Ascending aorta (tissue), 2 donors: ENCODE results near the gene ACSF3. TPM values are rescaled to one million over a fixed set of nuclear protein-coding genes. Genes with fewer than 3 reads are reported as not detected.

Experiments used
- DNase-seq, 2 donors: peaks; one replicate each; pipeline ENCODE4 v3.0.0-alpha.2; 2019; ENCODE audit warnings: low spot score in 2 of 2
- H3K27ac ChIP-seq, 2 donors: fragments of 200-600 bp; sonication (generic); one replicate each; pipeline ENCODE4 v1.5.1; 2016 to 2017; ENCODE audit warnings: mild to moderate bottlenecking in 1 of 2
- H3K27me3 ChIP-seq: fragments of 200-600 bp; sonication (generic); one replicate; pipeline ENCODE4 v1.5.1; 2017
- H3K36me3 ChIP-seq, 2 donors: fragments of 200-600 bp; sonication (generic); one replicate each; pipeline ENCODE4 v1.5.1; 2016
- H3K4me1 ChIP-seq, 2 donors: fragments of 200-600 bp; sonication (generic); one replicate each; pipeline ENCODE4 v1.5.1; 2016 to 2017; ENCODE audit warnings: mild to moderate bottlenecking in 1 of 2
- H3K4me3 ChIP-seq, 2 donors: fragments of 200-600 bp; sonication (generic); one replicate each; pipeline ENCODE4 v1.5.1; 2016 to 2017; ENCODE audit warnings: mild to moderate bottlenecking in 1 of 2
- H3K9me3 ChIP-seq, 2 donors: fragments of 200-600 bp; sonication (generic); one replicate each; pipeline ENCODE4 v1.5.1; 2016
- intact Hi-C: fragments of 100-400 bp; cut with DNase I; formaldehyde crosslinking; loops from one replicate; pipeline ENCODE4 v1.15.1; 2023
- total RNA-seq: library from RNA; depleted of rRNA; stranded (reverse); fragments of >200 nt; gene quantifications from one replicate; pipeline ENCODE4 v1.1.0, GENCODE V29; 2016
- TF ChIP-seq, protein P1 (sequence below), 3 experiments: fragments of 200-600 bp in 2 of 3; fragments of 450-650 bp in 1 of 3; sonication (generic) in 2 of 3; IDR thresholded peaks; one replicate each; pipeline ENCODE4 v1.5.1; 2016 to 2019; ENCODE audit warnings: antibody characterized with exemption in 3 of 3, mild to moderate bottlenecking in 1 of 3, moderate library complexity in 1 of 3

Gene ACSF3
- total RNA-seq, 1 donor from 2014 or later, result 5.2 TPM

DNA sequence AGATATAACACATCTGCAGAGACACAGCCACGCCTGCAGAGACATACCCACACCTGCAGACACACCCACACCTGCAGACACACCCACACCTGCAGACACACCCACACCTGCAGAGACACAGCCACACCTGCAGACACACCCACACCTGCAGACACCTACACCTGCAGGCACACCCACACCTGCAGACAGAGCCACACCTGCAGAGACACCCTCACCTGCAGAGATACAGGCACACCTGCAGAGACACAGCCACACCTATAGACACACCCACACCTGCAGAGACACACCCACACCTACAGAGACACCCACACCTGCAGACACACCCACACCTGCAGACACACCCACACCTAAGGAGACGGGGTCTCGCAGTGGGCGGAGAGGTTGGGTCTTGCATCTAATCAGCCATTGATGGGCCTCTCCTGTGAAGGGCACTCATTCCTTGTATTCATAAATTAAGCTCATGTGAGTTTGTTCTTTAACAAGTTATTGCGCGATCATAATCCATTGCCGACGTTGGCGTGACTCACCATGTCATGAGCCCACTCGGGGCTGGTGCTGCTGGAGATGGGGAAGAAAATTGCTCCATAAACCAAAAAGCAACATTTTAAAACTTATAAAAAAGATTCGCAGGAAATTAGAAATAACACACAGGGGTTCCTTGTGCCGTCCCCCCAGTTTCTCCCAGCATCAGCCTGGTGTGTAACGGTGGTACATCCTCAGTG is 49.0 kb downstream of the ACSF3 start:
- Histone ChIP-seq H3K4me1 (no peaks in the 10 kb centered on the region), H3K36me3 (peaks cover 42 to 68% of the 10 kb centered on the region in 2 donors), H3K9me3 (no peaks in the 10 kb centered on the region), H3K27ac (no peak overlapping the region), H3K4me3 (no peak overlapping the region), H3K27me3 (no peaks in the 10 kb centered on the region)
- no peak for DNase-seq
- intact Hi-C loops, result loop anchor here (10.0 kb wide), 1 partner anchor 62 kb away; the partner anchor contains the start of gene SLC22A31
- TF ChIP-seq, protein P1, sequence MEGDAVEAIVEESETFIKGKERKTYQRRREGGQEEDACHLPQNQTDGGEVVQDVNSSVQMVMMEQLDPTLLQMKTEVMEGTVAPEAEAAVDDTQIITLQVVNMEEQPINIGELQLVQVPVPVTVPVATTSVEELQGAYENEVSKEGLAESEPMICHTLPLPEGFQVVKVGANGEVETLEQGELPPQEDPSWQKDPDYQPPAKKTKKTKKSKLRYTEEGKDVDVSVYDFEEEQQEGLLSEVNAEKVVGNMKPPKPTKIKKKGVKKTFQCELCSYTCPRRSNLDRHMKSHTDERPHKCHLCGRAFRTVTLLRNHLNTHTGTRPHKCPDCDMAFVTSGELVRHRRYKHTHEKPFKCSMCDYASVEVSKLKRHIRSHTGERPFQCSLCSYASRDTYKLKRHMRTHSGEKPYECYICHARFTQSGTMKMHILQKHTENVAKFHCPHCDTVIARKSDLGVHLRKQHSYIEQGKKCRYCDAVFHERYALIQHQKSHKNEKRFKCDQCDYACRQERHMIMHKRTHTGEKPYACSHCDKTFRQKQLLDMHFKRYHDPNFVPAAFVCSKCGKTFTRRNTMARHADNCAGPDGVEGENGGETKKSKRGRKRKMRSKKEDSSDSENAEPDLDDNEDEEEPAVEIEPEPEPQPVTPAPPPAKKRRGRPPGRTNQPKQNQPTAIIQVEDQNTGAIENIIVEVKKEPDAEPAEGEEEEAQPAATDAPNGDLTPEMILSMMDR (IDR thresholded peaks at IDR 0.05), result no peak

DNA sequence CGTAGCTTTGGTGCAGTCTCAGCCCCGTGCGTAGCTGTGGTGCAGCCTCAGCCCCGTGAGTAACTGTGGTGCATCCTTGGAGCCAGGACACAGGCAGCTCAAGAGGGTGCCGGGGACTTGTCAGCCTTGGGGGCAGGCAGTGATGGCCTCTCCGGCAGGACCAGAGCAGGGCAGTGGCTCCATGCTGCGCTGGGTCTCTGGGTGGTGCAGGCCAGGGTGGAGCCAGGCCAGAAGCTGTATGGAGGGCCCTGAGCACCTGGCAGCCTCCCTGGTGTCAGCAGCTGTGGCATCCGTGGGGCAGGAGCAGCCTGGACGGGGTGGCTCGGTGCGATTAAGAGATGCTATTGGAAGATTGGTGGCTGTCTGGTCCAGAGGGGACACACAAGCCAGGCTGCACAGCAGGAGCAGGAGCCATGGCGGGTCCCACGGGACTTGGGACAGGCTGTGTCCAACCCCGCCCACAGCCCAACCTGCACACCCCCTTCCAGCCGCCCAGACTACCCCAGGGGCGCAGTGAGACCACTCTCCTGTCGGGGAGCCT is 49.6 kb downstream of the ACSF3 start:
- Histone ChIP-seq H3K27ac (no peak overlapping the region), H3K27me3 (no peaks in the 10 kb centered on the region), H3K4me3 (no peak overlapping the region), H3K36me3 (peaks cover 43 to 69% of the 10 kb centered on the region in 2 donors), H3K4me1 (no peaks in the 10 kb centered on the region), H3K9me3 (no peaks in the 10 kb centered on the region)
- intact Hi-C loops, result loop anchor here (10.0 kb wide), 1 partner anchor 62 kb away; the partner anchor contains the start of gene SLC22A31
- DNase-seq, result no peak
- TF ChIP-seq, protein P1 (IDR thresholded peaks at IDR 0.05), result no peak

DNA sequence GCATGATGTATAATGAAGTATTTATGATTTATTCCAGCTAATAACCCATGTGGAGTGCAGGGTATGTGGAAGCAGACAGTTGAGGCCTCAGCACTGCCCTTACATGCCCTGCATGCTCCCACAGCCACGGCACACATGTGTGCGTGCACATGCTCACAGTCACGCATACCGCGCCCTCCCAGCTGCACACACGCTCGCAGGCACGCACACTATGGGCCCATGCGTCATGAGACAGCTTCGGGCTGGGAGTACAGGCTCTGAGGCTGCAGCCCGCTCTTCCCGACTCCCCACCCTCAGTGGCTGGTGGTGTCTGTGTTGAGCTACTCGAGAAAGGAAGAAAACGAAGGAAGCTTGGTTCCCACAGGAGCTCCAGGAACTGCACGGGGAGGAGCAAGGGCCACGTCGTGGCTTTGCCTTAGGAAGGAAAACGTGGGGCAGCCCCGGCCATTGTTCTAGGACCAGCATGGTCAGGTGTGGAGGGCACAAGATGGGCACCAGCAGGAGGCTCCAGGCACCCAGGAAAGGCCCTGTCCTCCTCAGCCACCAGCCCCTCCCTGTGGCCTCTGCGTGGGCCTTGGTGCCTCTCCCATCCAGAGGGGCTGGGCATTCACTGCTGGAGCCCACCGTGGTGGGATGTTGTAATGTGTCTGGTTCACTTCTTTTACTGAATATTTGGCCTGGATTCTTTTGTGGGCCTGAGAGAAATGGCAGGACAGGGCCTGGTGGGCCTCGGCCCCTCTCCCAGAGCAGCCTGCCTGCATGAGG is 50.4 kb downstream of the ACSF3 start:
- no peaks in the 10 kb centered on the region for H3K4me1 ChIP-seq
- DNase-seq, result no peak
- TF ChIP-seq, protein P1 (IDR thresholded peaks at IDR 0.05), result no peak
- H3K36me3 ChIP-seq, result peaks cover 48 to 77% of the 10 kb centered on the region in 2 donors
- no peak overlapping the region for H3K27ac ChIP-seq
- H3K4me3 ChIP-seq, result no peak overlapping the region
- no peaks in the 10 kb centered on the region for H3K9me3 ChIP-seq
- intact Hi-C loops, result loop anchor here (10.0 kb wide), 1 partner anchor 61 kb away; the partner anchor contains the start of gene SLC22A31
- no peaks in the 10 kb centered on the region for H3K27me3 ChIP-seq

DNA sequence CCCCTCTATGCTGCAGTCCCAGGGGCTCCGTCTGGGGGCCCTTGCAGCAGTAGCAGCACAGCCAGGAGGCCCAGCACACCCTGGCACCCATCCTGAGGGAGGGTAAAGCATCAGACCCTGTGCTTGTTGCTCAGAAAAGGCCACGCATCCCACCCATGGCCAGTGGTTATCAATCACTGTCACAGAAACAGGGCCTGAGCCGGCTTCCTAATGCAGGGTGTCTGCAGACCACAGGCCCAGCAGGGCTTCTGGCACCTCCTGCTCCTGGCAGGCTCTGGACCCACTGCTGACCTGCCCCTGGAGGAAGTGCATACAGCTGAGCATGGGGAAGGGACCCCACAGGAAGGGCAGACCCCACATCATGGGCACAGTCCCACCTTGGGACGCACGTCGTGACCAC is 51.0 kb downstream of the ACSF3 start:
- intact Hi-C loops, result loop anchor here (10.0 kb wide), 1 partner anchor 60 kb away; the partner anchor contains the start of gene SLC22A31
- TF ChIP-seq, protein P1 (IDR thresholded peaks at IDR 0.05), result no peak
- no peak for DNase-seq
- no peaks in the 10 kb centered on the region for H3K9me3 ChIP-seq
- H3K36me3 ChIP-seq, result peaks cover 53 to 82% of the 10 kb centered on the region in 2 donors
- H3K4me1 ChIP-seq, result no peaks in the 10 kb centered on the region
- no peak overlapping the region for H3K27ac ChIP-seq
- no peaks in the 10 kb centered on the region for H3K27me3 ChIP-seq
- H3K4me3 ChIP-seq, result no peak overlapping the region

DNA sequence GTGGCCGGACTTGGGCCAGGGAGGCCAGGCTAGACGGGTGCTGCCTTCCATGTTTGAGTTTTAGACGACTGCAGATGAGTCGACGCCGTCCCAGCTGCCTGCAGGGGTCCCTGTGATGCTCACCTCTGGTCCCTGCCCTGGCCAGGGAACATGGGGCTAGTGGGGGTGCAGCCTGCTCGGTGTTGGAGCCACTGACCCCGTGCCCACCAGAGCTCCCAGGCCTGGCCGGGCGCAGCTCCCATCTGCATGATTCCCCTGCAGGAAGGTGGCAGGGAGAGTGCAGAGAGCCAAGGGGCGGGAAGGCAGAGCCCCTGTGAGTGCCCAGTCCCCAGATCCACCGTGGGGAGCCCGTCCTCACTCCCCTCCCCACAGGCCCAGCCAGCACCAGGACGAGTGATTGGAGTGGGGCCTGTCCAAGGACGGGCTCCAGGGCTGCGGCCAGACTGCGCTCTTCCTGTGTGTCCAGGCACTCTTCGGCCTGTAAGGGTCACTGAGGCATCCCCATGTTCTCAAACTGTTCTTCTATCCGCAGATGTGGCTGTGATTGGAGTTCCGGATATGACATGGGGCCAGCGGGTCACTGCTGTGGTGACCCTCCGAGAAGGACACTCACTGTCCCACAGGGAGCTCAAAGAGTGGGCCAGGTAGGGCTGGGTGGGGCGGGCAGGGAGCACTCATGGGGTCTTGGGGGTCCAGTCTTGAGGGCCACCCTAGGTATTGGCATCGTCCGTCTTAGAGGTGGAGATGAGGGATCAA is 51.9 kb downstream of the ACSF3 start:
- DNase-seq, result no peak
- Histone ChIP-seq H3K9me3 (no peaks in the 10 kb centered on the region), H3K27ac (no peak overlapping the region), H3K4me1 (no peaks in the 10 kb centered on the region), H3K36me3 (peaks cover 54 to 82% of the 10 kb centered on the region in 2 donors), H3K4me3 (no peak overlapping the region), H3K27me3 (no peaks in the 10 kb centered on the region)
- TF ChIP-seq, protein P1 (IDR thresholded peaks at IDR 0.05), result no peak
- intact Hi-C loops, result loop anchor here (10.0 kb wide), 1 partner anchor 59 kb away; the partner anchor contains the start of gene SLC22A31
